Muscle layer of duodenum (tissue), 2 donors: Measurements from ENCODE around the gene SEMA4B.

Experiments used
- H3K27ac ChIP-seq: one replicate; pipeline ENCODE4 v1.7.0; 2013; ENCODE audit warnings: mild to moderate bottlenecking, low read length
- H3K27me3 ChIP-seq: one replicate; pipeline ENCODE4 v1.7.0; 2013; ENCODE audit warnings: low read depth, mild to moderate bottlenecking, control low read depth, low read length
- H3K36me3 ChIP-seq, 2 donors: one replicate each; pipeline ENCODE4 v1.7.0; 2013; ENCODE audit warnings: low read length in 2 of 2, control low read depth in 1 of 2, mild to moderate bottlenecking in 1 of 2; ENCODE audit not compliant: insufficient read depth in 2 of 2, control insufficient read depth in 1 of 2
- H3K4me1 ChIP-seq, 2 donors: one replicate each; pipeline ENCODE4 v1.7.0; 2013; ENCODE audit warnings: low read length in 2 of 2, mild to moderate bottlenecking in 2 of 2, control low read depth in 1 of 2, moderate library complexity in 1 of 2; ENCODE audit not compliant: insufficient read depth in 2 of 2, control insufficient read depth in 1 of 2
- H3K4me3 ChIP-seq, 2 donors: one replicate each; pipeline ENCODE4 v1.7.0; 2013; ENCODE audit warnings: low read length in 2 of 2, low read depth in 1 of 2, mild to moderate bottlenecking in 1 of 2
- H3K9me3 ChIP-seq, 2 donors: one replicate each; pipeline ENCODE4 v1.7.0; 2013; ENCODE audit warnings: low read length in 2 of 2, control low read depth in 1 of 2, mild to moderate bottlenecking in 1 of 2; ENCODE audit not compliant: control insufficient read depth in 1 of 2
- donor health status: healthy.

The SEMA4B gene

GRCh38 chr15:90209591-90209990 lies 8.5 kb downstream of the SEMA4B start:
- Histone ChIP-seq H3K4me3 (no peak overlapping the region), H3K36me3 (peaks cover 3 to 24% of the 10 kb centered on the region in 2 donors), H3K4me1 (peaks cover 3 to 55% of the 10 kb centered on the region in 2 donors), H3K27me3 (no peaks in the 10 kb centered on the region), H3K9me3 (no peaks in the 10 kb centered on the region), H3K27ac (no peak overlapping the region)

- Histone ChIP-seq H3K27ac (peak overlapping the region; percentile 85), H3K4me3 (no peak overlapping the region), H3K4me1 (peaks cover 3 to 49% of the 10 kb centered on the region in 2 donors)
Measured at GRCh38 chr15:90210593-90210992, 9.5 kb downstream of the SEMA4B start.

GRCh38 chr15:90211009-90211408 lies 9.9 kb downstream of the SEMA4B start:
- no peaks in the 10 kb centered on the region for H3K27me3 ChIP-seq

More at GRCh38 chr15:90210593-90210992, 9.5 kb downstream of the SEMA4B start:
- Histone ChIP-seq H3K9me3 (no peaks in the 10 kb centered on the region), H3K27me3 (no peaks in the 10 kb centered on the region), H3K36me3 (peaks cover 3 to 18% of the 10 kb centered on the region in 2 donors)

GRCh38 chr15:90211440-90212143 lies 10.5 kb downstream of the SEMA4B start:
- no peaks in the 10 kb centered on the region for H3K27me3 ChIP-seq
- H3K27ac ChIP-seq = peak overlapping the region; percentile 85
- H3K36me3 ChIP-seq = peaks cover 3 to 8% of the 10 kb centered on the region in 2 donors
- H3K4me1 ChIP-seq = peaks cover 3 to 39% of the 10 kb centered on the region in 2 donors
- H3K9me3 ChIP-seq = no peaks in the 10 kb centered on the region
- H3K4me3 ChIP-seq = no peak overlapping the region

More at GRCh38 chr15:90211009-90211408, 9.9 kb downstream of the SEMA4B start:
- H3K36me3 ChIP-seq = peaks cover 3 to 13% of the 10 kb centered on the region in 2 donors
- no peak overlapping the region for H3K4me3 ChIP-seq
- H3K27ac ChIP-seq = peak overlapping the region; percentile 85
- peaks cover 3 to 45% of the 10 kb centered on the region in 2 donors for H3K4me1 ChIP-seq
- no peaks in the 10 kb centered on the region for H3K9me3 ChIP-seq

- H3K36me3 ChIP-seq = peaks cover 5 to 9% of the 10 kb centered on the region in 2 donors
Measured at GRCh38 chr15:90212221-90213098, 11.3 kb downstream of the SEMA4B start.

GRCh38 chr15:90213122-90213817 lies 12.1 kb downstream of the SEMA4B start:
- H3K4me3 ChIP-seq = no peak overlapping the region
- H3K27me3 ChIP-seq = no peaks in the 10 kb centered on the region
- H3K9me3 ChIP-seq = no peaks in the 10 kb centered on the region
- H3K27ac ChIP-seq = peak overlapping the region; percentile 85
- peaks cover 3 to 39% of the 10 kb centered on the region in 2 donors for H3K4me1 ChIP-seq
- H3K36me3 ChIP-seq = peaks cover 11 to 17% of the 10 kb centered on the region in 2 donors

More at GRCh38 chr15:90212221-90213098, 11.3 kb downstream of the SEMA4B start:
- Histone ChIP-seq H3K4me3 (no peak overlapping the region), H3K27ac (peak overlapping the region; percentile 85), H3K9me3 (no peaks in the 10 kb centered on the region), H3K27me3 (no peaks in the 10 kb centered on the region), H3K4me1 (peaks cover 3 to 39% of the 10 kb centered on the region in 2 donors)

GRCh38 chr15:90213818-90214204 lies 12.7 kb downstream of the SEMA4B start:
- Histone ChIP-seq H3K4me1 (peaks cover 3 to 39% of the 10 kb centered on the region in 2 donors), H3K36me3 (peaks cover 12 to 17% of the 10 kb centered on the region in 2 donors), H3K27ac (peak overlapping the region; percentile 85), H3K4me3 (no peak overlapping the region), H3K27me3 (no peaks in the 10 kb centered on the region), H3K9me3 (no peaks in the 10 kb centered on the region)

- no peak overlapping the region for H3K4me3 ChIP-seq
- no peaks in the 10 kb centered on the region for H3K27me3 ChIP-seq
- peaks cover 12 to 17% of the 10 kb centered on the region in 2 donors for H3K36me3 ChIP-seq
- H3K9me3 ChIP-seq = no peaks in the 10 kb centered on the region
- H3K4me1 ChIP-seq = peaks cover 3 to 44% of the 10 kb centered on the region in 2 donors
- H3K27ac ChIP-seq = peak overlapping the region; percentile 2
Measured at GRCh38 chr15:90214553-90215196, 13.5 kb downstream of the SEMA4B start.

GRCh38 chr15:90217671-90218394 lies 16.7 kb downstream of the SEMA4B start:
- no peak overlapping the region for H3K4me3 ChIP-seq
- peaks cover 0 to 26% of the 10 kb centered on the region in 2 donors for H3K4me1 ChIP-seq
- H3K27me3 ChIP-seq = no peaks in the 10 kb centered on the region
- no peaks in the 10 kb centered on the region for H3K9me3 ChIP-seq
- H3K36me3 ChIP-seq = peaks cover 17 to 21% of the 10 kb centered on the region in 2 donors
- H3K27ac ChIP-seq = no peak overlapping the region

- Histone ChIP-seq H3K4me3 (no peak overlapping the region), H3K9me3 (no peaks in the 10 kb centered on the region), H3K4me1 (peaks cover 0 to 17% of the 10 kb centered on the region in 2 donors), H3K27me3 (no peaks in the 10 kb centered on the region), H3K27ac (no peak overlapping the region), H3K36me3 (peaks cover 33 to 38% of the 10 kb centered on the region in 2 donors)
Measured at GRCh38 chr15:90219421-90220141, 18.5 kb downstream of the SEMA4B start.
